T47D (cell line): Measurements from ENCODE around the gene MBNL3.

Experiments
- DNase-seq, 2 experiments: peaks; one replicate each; pipeline versions ENCODE4 v3.0.0 to v3.0.0-alpha.2; 2011 to 2012; ENCODE audit warnings: low read depth in 1 of 2, low spot score in 1 of 2
- JUND ChIP-seq: IDR thresholded peaks from 2 replicates; pipeline ENCODE4 v1.6.1; 2012; ENCODE audit warnings: low read depth
- in situ Hi-C: cut with HindIII; loops from 2 replicates; pipeline ENCODE4 v1.10.0; 2016; ENCODE audit warnings: low sequenced_read_pairs, low pct_unique_long_range_greater_than_20kb

Gene MBNL3

DNA sequence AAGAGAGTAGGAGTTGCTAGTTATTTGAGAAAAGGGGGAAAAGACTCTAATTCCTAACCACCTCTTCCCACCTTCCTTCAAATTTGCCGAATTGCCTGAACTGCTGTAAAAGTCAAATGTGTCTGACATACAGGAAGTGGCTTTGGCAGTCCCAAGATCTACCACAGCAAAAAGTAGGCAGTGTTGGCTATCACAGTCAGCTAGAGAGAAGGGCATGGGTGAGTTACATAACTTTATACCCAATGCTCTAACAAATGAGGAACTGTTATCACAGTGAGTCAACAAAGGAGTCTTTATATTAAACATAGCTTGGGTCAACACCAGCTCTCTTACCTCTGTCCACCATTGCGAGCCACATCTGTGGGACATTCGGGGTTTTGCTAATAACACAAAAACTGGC, 2.4 kb upstream of the MBNL3 start:
- in situ Hi-C loops, result no loop called here
- DNase-seq, result peak in 1 of 2 experiments; percentile 1
- TF ChIP-seq JUND, result no peak

DNA sequence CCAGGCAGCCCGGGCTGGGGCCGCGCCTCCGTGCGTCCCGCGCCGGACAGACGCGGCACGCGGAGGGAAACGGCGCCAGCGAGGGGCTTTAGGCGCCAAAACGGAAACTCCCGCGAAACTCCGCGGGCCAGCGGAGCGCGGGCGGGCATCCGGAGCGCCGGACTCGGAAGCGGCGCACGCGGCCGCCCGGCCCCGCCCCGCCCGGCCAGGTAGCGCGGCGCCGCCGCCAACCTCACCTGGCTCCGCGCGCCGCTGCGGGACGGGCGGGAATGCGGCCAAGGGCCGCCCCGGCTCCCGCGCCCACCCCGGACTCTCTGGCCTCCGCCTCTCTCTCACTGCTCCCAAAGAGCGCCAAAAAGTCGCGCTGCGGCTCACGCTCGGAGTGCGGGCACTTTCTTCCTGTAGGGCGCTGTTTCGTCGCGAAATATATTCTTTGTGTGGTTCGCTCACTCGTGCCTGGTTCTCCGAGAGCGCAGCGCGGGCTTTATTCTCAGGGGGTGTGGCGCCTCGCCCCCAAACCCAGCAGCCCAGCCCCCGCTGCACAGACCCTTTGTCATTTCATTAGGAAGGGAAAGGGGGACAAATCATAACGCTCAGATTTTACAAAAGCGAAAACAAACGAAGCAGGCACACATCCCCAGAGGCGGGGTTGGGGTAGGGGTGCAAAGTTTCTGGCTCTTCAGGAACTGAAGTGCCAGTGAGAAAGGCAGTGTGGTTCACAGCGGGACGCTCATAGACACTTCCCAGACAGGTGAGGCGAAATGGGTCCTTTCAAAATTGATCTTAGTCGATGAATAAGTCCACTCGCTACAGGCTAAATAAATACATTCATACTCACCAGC, 961 bp upstream of the MBNL3 start:
- no peak for TF ChIP-seq JUND
- peak; percentile 1 to 56 for DNase-seq
- in situ Hi-C loops, result no loop called here

DNA sequence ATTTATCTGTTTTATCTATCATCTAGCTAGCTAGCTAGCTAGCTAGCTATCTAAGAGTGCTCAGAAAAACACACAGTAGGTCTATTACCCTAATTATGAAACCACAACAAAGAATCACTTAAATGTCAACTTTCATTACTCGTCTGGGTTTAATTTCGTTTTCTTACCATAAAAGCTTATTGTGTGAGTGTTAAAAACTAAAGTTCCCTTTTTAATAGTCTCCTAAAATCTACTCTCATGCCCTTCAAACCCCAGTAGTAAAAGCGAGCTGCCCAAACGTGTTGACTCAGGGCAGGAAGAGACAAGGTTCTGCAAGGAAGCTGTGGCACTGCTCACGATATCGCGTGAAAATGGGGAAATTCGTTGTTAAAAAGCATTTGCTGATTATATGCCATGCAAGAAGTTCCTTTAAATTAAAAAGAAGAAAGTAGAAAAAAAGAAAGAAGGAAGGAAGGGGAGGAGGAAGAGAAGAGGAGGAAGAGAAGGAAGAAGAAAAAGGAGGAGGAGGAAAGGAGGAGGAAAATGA, 595 bp downstream of the MBNL3 start:
- in situ Hi-C loops, result no loop called here
- peak in 1 of 2 experiments; percentile 21 for DNase-seq
- TF ChIP-seq JUND, result no peak

DNA sequence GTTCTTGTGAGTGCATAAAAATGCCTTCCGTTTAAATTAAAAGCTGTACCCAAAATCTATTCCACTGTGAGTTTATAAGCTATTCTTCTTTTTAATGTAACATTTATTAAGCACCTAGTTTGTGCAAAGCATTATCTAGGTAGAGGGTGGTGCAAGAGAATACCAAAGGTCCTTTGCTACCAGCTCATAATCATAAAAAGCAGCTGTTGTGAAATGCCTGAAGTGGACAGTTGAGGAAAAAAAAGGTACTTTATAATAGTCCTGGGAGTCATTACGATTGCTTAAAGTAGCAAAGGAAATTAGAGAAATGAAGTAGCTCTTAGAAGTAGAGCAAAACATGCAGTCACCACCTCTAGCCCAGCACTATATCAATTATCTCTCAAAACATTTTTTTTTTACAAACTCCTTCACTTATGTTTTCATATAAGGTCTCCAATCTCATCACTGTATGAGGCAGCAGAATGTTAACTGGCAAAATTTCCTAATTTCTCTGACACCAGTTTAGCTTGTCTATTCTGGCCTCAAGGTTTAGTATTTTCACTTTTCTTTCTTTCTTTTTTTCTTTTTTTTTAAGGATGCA, 2.1 kb downstream of the MBNL3 start:
- no peak for TF ChIP-seq JUND
- in situ Hi-C loops, result no loop called here
- DNase-seq, result no peak

DNA sequence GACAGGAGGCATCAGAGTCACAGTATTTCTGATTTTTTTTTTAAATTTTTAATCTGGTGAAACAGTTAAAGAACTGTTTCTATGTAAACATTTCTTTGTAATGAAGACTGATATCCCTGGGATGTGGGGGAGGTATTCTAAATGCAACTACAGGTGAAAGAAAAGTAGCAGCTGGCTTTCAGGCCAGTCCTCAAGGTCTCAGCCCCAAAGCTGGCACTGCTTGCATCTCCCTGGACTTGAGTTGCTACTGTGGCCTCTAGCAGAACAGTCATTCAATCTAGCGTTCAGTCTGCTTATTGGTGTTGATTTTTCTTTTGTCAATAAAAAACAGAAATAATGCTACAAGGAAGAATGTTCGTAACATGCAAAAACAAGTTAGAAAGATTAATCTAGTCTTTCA, 4.9 kb downstream of the MBNL3 start:
- in situ Hi-C loops, result no loop called here
- no peak for DNase-seq
- TF ChIP-seq JUND, result no peak

DNA sequence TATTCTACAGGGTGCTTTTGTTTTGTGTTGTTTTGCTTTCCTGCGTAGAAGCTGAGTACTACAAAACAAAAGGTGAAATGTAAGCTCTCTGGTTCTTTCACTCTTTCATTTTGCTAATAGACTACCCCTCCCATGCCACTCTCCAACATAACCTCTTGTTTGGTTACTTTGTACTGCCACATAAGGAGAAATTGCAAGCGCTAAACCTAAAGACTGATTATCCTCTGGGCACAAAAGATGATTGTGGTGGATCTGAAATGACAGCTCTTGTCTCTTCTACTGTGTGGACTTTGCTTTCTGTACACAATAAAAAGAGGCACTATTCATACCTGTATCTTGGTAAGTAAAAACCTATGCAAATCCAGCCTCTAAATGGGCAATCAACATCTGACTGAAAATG, 5.3 kb downstream of the MBNL3 start:
- no peak for TF ChIP-seq JUND
- DNase-seq, result no peak
- in situ Hi-C loops, result no loop called here

DNA sequence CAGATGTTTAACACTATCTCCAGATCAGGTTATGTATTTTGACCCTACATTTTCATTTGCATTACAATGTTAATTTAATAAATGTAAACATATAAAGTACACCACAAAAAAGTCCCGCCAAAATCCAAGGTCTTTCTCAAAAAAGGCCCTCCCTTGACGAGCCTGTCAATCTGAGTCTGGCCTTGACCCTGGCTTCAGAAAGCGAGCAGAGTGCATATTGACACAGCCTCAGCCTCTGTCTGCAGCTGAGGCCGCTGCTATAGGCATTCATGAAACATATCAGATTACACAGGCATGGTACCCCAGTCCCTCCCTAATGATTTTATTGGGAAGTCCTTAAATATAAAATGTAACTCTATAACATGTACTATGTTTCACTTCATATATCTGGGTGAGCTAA, 6.2 kb downstream of the MBNL3 start:
- in situ Hi-C loops, result no loop called here
- TF ChIP-seq JUND, result no peak
- DNase-seq, result no peak

DNA sequence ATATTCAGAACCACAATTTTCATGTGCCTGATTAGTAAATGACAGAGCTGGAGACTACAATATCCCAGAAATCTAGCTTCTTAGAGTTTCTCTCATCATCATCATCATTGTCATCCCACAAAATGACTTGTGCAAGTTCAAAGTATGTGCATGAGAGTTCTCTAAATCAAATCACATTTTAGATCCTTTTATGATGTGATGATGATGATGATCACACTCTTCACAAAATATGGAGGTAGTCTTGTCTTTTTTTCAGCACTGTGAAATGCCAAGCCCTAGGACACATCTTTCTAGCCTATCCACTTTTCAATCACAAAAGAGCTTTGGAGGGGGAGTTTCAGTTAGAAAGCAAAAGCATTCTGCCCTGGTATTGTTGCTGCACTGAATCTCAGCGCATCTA, 7.4 kb downstream of the MBNL3 start:
- DNase-seq, result no peak
- in situ Hi-C loops, result no loop called here
- TF ChIP-seq JUND, result no peak

DNA sequence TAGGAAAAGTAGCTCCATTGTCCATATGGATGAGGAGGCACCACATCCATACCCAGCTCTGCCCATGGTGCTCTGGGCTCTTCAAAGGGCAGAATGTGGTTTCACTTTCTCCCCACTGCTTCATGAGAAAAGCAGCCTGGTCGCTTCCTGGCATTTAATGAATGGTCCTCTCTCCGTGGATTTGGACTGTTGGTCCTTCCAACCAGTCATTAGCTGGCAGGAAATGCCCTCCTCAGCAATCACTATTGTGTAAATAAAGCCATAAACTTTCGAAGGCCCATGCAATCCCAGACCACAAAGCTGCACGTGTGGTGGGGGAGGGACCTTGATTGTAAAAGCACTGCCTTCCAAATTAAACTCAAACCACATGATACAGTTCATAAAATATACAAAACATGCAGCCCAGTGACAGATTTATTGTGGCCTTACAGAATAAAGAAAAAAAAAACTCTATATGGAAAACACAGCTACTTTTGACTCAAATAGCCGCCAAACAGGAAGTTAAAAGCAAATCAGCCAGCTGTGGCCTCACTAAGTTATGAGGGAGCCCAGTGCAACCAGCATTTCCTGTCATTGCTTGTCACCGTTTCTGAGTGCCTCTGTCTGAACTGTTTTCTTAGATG, 8.1 kb downstream of the MBNL3 start:
- in situ Hi-C loops, result no loop called here
- DNase-seq, result peak in 1 of 2 experiments; percentile 16
- TF ChIP-seq JUND, result no peak

DNA sequence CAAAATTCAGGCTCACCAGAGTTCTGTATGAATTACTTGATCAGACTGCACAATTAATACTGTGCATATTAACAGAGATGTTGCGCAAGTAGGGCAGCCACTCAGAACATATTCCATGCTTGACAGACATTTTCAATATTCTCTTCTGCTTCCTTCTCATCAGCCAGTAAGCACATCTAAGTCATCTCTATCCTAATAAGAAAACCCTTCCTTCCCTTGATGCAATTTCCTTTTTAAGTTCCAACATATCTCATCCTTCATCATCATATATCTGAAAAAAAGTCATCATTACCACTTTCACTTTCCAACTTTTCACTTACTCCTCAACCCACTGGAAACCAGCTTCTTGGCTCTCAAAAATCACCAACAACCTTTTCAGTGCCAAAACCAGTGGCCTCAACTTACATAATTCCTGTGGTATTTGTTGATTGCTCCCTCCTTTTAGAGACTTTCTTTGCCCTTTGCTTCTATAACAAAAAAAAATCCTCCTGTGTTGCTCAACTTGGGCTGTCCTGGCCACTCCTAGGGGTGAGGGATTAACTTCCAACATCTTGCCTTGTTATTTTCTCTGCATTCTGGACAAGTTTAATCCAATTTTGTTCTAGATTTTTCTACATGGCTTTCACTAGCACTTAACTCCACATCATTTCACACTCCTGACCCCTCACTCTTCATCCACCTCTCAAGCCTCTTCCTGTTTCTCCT, 14.1 kb downstream of the MBNL3 start:
- no peak for DNase-seq

DNA sequence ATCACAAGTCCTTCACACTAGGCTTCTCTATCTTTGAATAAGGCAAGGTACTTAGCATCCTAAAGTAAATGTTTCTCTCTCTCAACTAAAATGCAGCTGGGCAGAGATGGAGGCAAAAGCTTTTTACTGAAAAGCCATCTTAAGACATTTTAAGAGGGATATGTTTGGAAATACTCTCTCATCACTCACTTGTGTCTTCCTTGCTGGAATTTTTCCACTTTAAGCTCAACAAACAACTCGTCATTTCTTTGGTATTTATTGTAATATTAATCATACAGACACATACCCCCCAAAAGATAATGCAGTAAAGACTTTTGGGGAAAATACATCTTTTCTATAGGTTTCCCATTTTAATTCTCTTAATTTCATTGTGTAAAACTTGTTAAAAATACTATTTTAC, 16.4 kb downstream of the MBNL3 start:
- in situ Hi-C loops, result no loop called here
- TF ChIP-seq JUND, result no peak
- no peak for DNase-seq

More for the DNA sequence above, 14.1 kb downstream of the MBNL3 start:
- in situ Hi-C loops, result no loop called here
- no peak for TF ChIP-seq JUND

DNA sequence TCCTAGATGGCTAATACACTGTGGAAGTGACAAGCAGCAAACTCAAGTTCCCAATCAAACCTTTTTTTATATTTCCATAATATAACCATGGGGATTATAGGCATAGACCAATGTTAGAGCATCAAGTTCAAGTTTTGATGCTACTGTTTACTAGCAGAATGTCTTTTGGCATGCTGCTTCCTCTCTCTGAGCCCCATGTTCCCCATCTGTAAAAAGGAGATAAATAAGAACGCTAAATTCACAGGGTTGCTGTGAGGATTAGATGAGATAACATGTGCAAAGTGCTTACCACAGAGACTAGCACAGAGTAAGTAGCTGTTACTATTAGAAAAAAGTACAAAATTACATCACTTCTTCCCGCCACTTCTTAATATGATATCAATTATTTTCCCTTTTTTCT, 18.0 kb downstream of the MBNL3 start:
- in situ Hi-C loops, result no loop called here
- no peak for DNase-seq
- no peak for TF ChIP-seq JUND
